Mucosa of rectum (tissue), 2 donors: ENCODE data around the gene DDR2.
A peak's percentile ranks its signal among the peaks of the same experiment; 100 is the strongest.
"Not testable (repeated sequence)": the region's sequence is repeated elsewhere in the genome, so short reads cannot be mapped to it uniquely, and the experiment has no call there.

Source experiments
- H3K27ac ChIP-seq, 2 donors: one replicate each; pipeline ENCODE4 v1.7.0; 2013; ENCODE audit warnings: inconsistent platforms in 2 of 2, low read depth in 2 of 2, low read length in 2 of 2
- H3K27me3 ChIP-seq, 2 donors: one replicate each; pipeline ENCODE4 v1.7.0; 2013; ENCODE audit warnings: low read length in 2 of 2; ENCODE audit not compliant: control insufficient read depth in 2 of 2, insufficient read depth in 2 of 2
- H3K36me3 ChIP-seq, 2 donors: one replicate each; pipeline ENCODE4 v1.7.0; 2013; ENCODE audit warnings: low read length in 2 of 2; ENCODE audit not compliant: control insufficient read depth in 2 of 2, insufficient read depth in 2 of 2
- H3K4me1 ChIP-seq, 2 donors: one replicate each; pipeline ENCODE4 v1.7.0; 2013; ENCODE audit warnings: low read length in 2 of 2, mild to moderate bottlenecking in 1 of 2; ENCODE audit not compliant: control insufficient read depth in 2 of 2, insufficient read depth in 2 of 2
- H3K4me3 ChIP-seq, 2 donors: one replicate each; pipeline ENCODE4 v1.7.0; 2013; ENCODE audit warnings: low read length in 2 of 2
- H3K9ac ChIP-seq, 2 donors: one replicate each; pipeline ENCODE4 v1.7.0; 2013; ENCODE audit warnings: low read length in 2 of 2, low read depth in 1 of 2, mild to moderate bottlenecking in 1 of 2
- H3K9me3 ChIP-seq, 2 donors: one replicate each; pipeline ENCODE4 v1.7.0; 2013; ENCODE audit warnings: low read length in 2 of 2; ENCODE audit not compliant: control insufficient read depth in 2 of 2
- donor health status: healthy.
- donor health status: Normal muscosa, but diverticular disease.

Gene DDR2

DNA sequence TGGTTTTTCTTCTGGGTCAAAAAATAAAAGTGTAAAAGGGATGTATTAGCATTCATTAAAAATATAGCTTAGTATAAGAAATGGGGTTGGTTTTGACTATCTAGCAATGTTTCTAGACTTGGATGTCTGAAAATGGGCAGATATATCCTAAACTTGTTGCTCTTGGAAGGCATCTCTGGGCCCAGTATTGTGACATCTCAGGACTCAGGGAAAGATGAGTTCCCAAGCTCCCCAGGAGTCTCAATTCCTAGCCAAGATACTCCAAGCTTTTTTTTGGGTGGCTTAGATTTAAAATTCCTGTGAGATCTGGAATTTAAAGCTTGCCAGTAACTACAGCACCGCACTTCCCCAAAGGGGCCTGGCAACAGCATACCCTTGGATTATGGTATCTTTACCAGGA, 146.8 kb downstream of the DDR2 start:
- Histone ChIP-seq H3K36me3 (peaks cover 0 to 3% of the 10 kb centered on the region in 2 donors), H3K27me3 (no peaks in the 10 kb centered on the region), H3K9me3 (no peaks in the 10 kb centered on the region), H3K27ac (no peak overlapping the region), H3K4me3 (no peak overlapping the region), H3K9ac (no peak overlapping the region), H3K4me1 (no peaks in the 10 kb centered on the region)

DNA sequence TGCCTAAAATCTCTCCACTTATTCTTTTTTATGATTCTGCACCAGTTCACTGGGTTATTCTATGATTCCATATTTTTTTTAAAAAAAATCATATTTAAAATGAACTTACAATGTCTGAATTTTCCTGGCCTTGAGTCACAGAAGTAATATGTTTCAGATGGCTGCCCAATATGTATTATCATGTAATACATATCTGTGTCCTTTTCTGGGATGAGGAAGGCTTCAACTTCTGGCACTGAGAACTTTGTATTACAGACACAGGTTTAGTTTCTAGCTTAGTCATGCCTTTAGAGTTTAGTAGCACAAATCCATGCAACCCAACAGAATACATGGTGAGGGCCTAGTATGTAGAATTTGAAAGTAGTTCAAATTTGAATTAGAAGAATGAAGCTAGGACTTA, 150.4 kb downstream of the DDR2 start:
- Histone ChIP-seq H3K9ac (no peak overlapping the region), H3K9me3 (no peaks in the 10 kb centered on the region), H3K27me3 (no peaks in the 10 kb centered on the region), H3K4me1 (no peaks in the 10 kb centered on the region), H3K4me3 (no peak overlapping the region), H3K36me3 (no peaks in the 10 kb centered on the region), H3K27ac (no peak overlapping the region)

DNA sequence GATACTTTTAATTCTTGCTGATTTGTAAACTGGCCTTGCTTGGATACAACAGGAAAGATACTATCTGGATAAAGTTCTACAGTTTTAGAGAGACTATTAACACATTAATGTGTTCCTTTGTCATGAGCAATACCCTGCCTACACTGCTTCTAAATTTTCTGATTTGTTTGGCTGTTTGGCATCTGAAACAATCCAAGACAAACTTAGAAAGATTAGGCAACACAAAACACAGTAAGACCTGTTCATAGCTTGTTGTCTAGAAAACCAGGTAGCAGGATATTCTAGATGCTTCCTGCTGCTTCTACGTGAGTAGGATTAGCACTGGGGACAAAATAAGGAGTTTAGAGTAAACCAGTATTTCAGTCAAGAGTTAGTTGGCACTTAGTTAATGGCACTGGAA, 152.7 kb downstream of the DDR2 start:
- H3K27ac ChIP-seq, H3K9ac ChIP-seq, H3K27me3 ChIP-seq, H3K4me3 ChIP-seq, H3K9me3 ChIP-seq, H3K4me1 ChIP-seq, H3K36me3 ChIP-seq: not testable (repeated sequence)

DNA sequence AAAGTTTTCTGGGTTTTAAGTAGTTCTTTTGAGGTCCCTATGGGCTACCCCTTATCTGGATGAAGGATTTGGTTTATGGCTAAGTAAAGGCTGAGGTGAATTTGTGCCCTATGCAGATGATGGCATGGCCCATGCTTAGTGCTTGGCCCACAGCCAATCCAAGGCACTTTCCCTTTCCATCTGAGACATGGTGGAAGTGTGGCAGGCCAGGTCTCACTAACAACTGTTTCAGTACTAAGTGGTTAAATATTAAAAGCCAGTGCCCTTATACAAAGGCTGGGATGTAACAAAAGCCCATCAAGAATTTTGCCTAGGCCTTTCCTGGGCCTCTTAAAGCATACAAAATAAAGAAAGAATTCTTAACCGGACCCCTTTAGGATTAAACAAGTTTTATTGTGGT, 156.5 kb downstream of the DDR2 start:
- not testable (repeated sequence) for H3K4me1 ChIP-seq, H3K9ac ChIP-seq, H3K4me3 ChIP-seq, H3K9me3 ChIP-seq, H3K27me3 ChIP-seq, H3K36me3 ChIP-seq, H3K27ac ChIP-seq

DNA sequence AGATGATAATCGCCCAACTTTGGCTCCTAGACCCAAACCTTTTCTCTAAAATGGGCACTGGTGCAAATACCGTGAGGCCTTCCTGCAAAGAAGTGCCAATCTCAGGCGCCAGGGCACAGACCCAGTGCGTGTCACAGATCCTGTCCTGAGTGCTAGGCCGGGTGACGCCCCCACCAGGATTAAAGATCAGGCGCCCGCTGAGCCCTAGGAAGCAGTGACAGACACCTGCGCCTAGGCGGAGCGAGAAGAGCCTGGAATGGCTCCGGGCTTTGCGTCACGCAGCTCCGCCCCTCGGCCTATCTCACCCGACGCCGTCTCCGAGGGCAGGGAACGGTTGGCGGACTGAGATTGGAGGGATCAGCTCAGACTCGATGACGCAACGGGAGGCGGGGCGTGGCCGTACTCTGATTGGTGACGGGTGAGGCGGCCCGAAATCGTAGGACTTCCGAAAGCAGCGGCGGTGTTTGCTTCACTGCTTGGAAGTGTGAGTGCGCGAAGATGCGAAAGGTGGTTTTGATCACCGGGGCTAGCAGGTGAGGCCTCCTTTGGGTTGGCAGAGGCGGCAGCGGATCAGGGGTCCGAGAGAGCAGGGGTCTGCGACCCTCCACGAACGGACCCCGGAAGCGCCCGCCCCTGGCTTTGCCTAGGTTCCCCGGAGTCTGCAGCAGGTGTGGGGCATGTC, 158.2 kb downstream of the DDR2 start, which contains the start of gene HSD17B7:
TSS of gene HSD17B7 (plus strand) at position 400 of the 682 bp plus-strand sequence. CDS start at position 499, 99 bp downstream.
- H3K36me3 ChIP-seq, H3K9me3 ChIP-seq, H3K4me1 ChIP-seq, H3K27me3 ChIP-seq: not testable (repeated sequence)
- Histone ChIP-seq H3K27ac (peak within 1 kb of the TSS; percentile 79 to 86), H3K4me3 (peak within 1 kb of the TSS; percentile 66 to 73), H3K9ac (peak within 1 kb of the TSS; percentile 63 to 72)

DNA sequence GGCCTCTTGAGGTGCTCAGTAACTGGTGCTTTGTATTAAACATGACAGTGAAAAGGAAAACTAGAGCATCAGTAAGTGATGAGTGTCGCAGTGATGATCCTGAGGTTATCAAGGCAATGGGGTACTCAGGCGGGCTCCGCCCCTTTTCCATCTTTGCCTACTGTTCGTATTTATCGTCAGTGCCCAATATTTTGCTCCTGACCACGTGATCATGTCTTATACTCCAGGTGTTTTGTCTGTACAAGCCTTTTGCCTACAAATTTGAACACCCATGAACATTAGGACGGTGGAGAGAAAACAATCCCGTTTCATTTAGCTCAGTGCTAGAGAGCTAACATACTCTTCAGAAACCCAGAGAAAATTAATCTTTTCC, 158.7 kb downstream of the DDR2 start:
- not testable (repeated sequence) for H3K36me3 ChIP-seq, H3K9me3 ChIP-seq, H3K27me3 ChIP-seq, H3K4me1 ChIP-seq
- H3K27ac ChIP-seq: peak overlapping the region; percentile 65 to 78
- peak overlapping the region; percentile 54 to 56 for H3K9ac ChIP-seq
- peak overlapping the region; percentile 66 to 73 for H3K4me3 ChIP-seq

DNA sequence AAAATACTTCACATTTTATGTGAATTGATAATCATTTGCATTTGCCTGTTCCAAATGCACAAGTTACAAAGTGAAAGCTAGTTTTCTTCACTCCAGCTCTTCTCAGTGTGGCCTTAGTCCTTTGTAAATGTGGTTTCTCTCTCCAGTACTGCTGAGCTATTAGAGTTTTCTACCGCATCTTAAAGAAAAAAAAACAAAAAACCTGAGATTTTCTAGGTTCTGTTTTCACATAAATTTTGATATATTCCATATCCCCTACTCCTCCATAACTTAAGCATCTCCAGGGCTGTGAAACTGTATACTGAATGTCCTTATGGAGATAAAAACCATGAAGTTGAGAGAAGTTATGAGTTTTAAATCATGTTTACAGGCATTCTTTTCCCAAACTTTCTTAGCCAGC, 162.0 kb downstream of the DDR2 start:
- not testable (repeated sequence) for H3K27ac ChIP-seq, H3K36me3 ChIP-seq, H3K27me3 ChIP-seq

DNA sequence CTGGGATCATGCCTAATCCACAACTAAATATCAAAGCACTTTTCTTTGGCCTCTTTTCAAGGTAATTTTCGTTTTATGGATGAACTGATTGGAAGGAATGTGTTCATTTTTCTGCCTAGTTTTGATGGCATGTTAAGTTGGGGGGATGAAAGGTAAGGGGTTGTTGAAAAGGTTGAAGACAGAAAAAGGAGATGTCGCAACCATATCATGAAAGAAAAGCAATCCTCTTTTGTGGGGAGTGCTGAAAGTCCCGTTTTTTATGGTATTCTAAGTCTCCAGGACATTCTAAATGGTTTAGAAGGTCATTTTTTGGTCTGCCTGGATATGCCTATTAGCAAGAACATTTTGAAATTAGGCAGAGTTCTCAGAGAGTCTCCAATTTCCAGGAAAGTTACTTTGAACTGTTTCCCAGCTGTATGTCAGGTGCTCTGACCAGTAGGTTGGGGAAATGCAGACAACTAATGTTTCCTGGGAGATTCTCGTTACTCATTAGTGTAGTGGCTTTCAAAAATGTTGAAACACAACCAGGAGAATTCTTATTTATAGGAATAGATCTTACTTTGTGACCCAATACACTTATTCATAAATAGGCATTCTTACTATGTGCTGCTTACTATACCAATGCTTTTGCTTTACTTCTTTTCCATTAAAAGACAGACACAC, 164.5 kb downstream of the DDR2 start:
- not testable (repeated sequence) for H3K9me3 ChIP-seq, H3K27me3 ChIP-seq, H3K27ac ChIP-seq, H3K4me1 ChIP-seq, H3K9ac ChIP-seq, H3K4me3 ChIP-seq
- H3K36me3 ChIP-seq: peaks cover 5 to 18% of the 10 kb centered on the region in 2 donors

More for the DNA sequence above, 162.0 kb downstream of the DDR2 start:
- not testable (repeated sequence) for H3K9ac ChIP-seq, H3K4me1 ChIP-seq, H3K9me3 ChIP-seq, H3K4me3 ChIP-seq

DNA sequence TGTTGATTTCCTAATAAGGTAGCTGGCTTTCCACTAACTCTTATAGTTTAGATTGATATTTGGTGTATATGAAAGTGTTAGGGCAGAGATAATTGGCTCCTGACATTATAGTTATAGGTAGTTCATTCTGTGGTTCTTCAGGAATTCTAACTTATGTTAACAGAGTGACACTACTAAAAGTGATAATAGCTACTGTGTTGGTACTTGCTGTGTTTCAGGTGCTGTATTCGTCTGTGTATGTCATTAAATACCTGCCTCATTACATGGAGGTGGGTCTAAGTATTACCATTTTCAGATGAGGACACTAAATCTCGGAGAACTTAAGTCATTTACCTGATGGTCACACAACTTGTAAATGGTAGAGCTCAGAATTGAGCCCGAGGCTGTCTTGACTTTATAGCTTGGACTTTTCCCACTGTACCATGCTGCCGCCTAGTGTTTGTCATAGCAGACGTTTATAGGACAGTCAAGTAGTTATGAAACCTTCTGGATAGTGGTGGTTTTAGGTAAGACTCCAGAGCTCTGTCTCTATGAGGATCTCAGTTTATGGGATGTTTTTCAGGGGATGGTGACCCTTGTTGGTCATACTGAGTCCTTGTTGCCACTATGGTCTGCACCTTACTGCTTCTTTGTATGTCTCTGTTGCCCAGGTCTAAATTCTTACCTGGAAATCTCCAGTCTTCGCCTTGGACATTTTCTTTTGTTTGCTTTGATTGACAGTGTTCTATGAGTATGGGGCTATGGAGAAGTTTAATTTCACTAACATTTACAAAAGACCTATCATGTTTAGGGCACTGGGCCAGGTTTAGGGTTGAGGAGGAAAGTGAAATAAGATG, 167.9 kb downstream of the DDR2 start:
- peaks cover 5 to 18% of the 10 kb centered on the region in 2 donors for H3K36me3 ChIP-seq
- not testable (repeated sequence) for H3K9ac ChIP-seq, H3K4me1 ChIP-seq, H3K27me3 ChIP-seq, H3K27ac ChIP-seq, H3K9me3 ChIP-seq, H3K4me3 ChIP-seq

DNA sequence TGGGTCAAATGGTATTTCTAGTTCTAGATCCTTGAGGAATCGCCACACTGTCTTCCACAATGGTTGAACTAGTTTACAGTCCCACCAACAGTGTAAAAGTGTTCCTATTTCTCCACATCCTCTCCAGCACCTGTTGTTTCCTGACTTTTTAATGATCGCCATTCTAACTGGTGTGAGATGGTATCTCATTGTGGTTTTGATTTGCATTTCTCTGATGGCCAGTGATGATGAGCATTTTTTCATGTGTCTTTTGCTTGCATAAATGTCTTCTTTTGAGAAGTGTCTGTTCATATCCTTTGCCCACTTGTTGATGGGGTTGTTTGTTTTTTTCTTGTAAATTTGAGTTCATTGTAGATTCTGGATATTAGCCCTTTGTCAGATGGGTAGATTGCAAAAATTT, 175.2 kb downstream of the DDR2 start:
- H3K4me3 ChIP-seq, H3K27ac ChIP-seq, H3K4me1 ChIP-seq, H3K27me3 ChIP-seq, H3K9me3 ChIP-seq, H3K36me3 ChIP-seq, H3K9ac ChIP-seq: not testable (repeated sequence)
